Measurements from ENCODE around the gene RARS1. TPM values are rescaled to one million over a fixed set of nuclear protein-coding genes. Genes with fewer than 3 reads are reported as not detected.

Gene RARS1
- total RNA-seq, 4 donors from 2014 or later: 52.2 to 92.2 (median 68.3) TPM

DNA sequence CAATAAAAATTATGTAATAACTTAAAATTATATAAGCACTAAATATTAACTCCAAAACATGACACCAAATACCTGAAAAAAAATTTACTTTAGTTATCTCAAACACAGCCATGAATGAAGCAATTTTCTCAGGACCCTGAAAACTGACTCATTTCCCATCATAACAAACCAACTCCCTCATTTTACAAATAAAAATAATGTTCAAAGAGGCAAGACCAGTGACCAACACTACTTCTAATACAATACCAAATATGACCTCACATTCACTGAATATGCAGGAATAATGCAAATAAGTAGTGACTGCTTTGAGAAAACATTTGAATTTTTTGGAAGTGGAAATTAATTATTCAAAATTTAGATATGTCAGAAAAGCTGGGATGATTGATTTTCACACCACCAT, 64.4 kb downstream of the RARS1 start:
- no peak for DNase-seq (ENCODE audit: low spot score in 2 of 2)
- intact Hi-C loops (cut with DNase I; ENCODE audit: low total_unique reads): no loop called here

DNA sequence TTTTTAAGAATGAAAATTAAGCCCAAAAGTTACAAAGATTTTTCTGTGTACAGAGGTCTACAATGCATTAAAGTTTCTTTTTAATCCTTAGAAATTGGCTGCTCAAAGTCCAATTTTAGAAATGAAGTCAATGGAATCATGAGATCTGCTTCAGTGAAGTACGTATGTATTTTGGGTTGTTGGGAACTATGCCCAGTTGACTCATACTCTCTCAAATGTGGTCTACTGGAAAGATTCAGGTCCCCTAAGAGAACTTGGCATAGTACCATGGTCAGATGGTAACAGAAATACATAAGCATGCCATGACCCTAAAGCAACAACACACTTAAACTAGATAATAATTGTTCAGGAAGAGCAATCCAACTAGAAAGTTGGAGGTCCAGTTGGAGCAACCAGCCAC, 65.9 kb downstream of the RARS1 start:
- TF ChIP-seq, protein P1, sequence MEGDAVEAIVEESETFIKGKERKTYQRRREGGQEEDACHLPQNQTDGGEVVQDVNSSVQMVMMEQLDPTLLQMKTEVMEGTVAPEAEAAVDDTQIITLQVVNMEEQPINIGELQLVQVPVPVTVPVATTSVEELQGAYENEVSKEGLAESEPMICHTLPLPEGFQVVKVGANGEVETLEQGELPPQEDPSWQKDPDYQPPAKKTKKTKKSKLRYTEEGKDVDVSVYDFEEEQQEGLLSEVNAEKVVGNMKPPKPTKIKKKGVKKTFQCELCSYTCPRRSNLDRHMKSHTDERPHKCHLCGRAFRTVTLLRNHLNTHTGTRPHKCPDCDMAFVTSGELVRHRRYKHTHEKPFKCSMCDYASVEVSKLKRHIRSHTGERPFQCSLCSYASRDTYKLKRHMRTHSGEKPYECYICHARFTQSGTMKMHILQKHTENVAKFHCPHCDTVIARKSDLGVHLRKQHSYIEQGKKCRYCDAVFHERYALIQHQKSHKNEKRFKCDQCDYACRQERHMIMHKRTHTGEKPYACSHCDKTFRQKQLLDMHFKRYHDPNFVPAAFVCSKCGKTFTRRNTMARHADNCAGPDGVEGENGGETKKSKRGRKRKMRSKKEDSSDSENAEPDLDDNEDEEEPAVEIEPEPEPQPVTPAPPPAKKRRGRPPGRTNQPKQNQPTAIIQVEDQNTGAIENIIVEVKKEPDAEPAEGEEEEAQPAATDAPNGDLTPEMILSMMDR (IDR thresholded peaks at IDR 0.05): no peak
- no peak for TF ChIP-seq POLR2A (IDR thresholded peaks at IDR 0.05)
- intact Hi-C loops (cut with DNase I; ENCODE audit: low total_unique reads): no loop called here
- no peak for DNase-seq (ENCODE audit: low spot score in 2 of 2)
- WGBS, 2 donors: 15 to 19% methylated on average over 1 of the region's 1 CpG
- H3K4me3 ChIP-seq (ENCODE audit: low read depth, poor library complexity, severe bottlenecking): no peak overlapping the region

More for the DNA sequence above, 64.4 kb downstream of the RARS1 start:
- TF ChIP-seq, protein P1 (IDR thresholded peaks at IDR 0.05): no peak
- TF ChIP-seq POLR2A (IDR thresholded peaks at IDR 0.05): no peak
- no peak overlapping the region for H3K4me3 ChIP-seq (ENCODE audit: low read depth, poor library complexity, severe bottlenecking)

DNA sequence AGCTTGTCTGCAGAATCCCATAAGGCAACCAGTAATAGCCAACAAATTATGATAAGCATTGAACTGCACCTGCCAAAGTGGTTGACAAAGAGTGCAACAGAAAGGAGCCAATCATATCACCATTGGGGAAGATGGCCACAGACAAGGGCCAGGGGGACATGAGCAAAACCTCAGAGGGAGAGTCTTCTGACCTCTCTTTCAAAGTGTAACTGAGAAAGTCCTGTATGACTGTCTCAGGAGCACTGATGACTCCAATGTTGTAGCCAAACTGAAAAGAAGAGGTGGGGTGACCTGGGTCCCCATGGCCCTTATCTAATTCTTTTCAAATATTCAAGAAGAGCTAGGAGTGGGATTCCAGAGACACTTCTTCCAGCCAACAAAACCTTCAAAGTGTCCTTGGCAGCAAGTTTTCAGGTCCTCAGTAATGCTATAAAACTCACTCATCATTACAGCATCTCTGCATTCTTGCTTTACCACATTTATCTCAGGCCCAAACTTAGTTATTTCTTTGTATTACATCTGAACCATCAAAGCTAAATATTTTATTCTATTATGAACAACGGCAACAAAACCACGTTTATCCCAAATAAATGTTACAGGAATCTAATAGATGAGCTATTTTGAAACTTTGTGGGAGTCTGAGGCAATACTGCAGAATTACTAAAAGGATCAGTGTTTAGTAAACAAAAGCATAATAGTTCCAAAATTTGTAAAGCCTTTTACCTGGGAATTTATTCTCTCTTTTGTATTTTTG, 67.3 kb downstream of the RARS1 start:
- 89 to 91% methylated on average over 2 of the region's 2 CpGs for WGBS, 2 donors
- intact Hi-C loops (cut with DNase I; ENCODE audit: low total_unique reads): no loop called here
- no peak for DNase-seq (ENCODE audit: low spot score in 2 of 2)
- no peak overlapping the region for H3K4me3 ChIP-seq (ENCODE audit: low read depth, poor library complexity, severe bottlenecking)
- no peak for TF ChIP-seq POLR2A (IDR thresholded peaks at IDR 0.05)
- TF ChIP-seq, protein P1 (IDR thresholded peaks at IDR 0.05): no peak

DNA sequence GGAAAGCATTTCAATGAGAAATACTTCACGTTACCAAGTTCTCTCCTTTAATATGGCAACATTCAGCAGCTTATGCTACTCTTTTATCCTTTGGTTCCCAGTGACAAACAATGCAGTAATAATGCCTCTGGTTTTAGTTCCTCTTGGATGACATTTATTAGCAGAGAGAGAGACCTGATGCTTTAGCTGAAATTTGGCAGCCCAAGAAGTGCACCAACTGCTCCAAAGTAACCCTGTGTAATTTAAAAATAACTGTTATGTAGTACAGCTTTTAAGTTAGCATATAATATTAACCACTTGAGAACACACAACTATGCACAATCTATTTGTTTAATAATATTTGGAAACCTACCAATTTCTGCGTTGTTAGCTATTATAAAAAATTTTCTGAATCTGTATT, 71.1 kb downstream of the RARS1 start:
- H3K4me3 ChIP-seq (ENCODE audit: low read depth, poor library complexity, severe bottlenecking): no peak overlapping the region
- WGBS, 2 donors: 93 to 98% methylated on average over 2 of the region's 2 CpGs
- intact Hi-C loops (cut with DNase I; ENCODE audit: low total_unique reads): no loop called here
- DNase-seq (ENCODE audit: low spot score in 2 of 2): no peak
- no peak for TF ChIP-seq POLR2A (IDR thresholded peaks at IDR 0.05)

DNA sequence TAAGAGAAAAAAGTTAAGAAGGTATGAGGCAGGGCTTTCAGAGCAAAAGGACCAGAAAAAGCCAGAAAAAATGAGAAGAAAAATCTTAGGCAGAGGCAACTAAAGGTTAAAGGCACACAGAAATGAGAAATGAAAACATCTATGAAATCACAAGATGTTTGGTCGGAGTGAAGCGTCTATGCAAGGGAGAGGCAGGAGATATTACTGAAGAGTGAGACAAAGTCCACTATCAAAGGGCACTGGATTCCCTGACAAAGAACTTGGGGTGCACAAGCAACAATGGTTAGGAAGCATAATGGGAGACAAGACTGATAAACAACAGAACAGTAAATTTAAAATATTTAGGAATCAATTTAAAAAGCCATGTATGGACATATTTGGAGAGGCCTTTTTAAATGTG, 76.0 kb downstream of the RARS1 start:
- TF ChIP-seq, protein P1 (IDR thresholded peaks at IDR 0.05): no peak
- no peak for TF ChIP-seq POLR2A (IDR thresholded peaks at IDR 0.05)
- WGBS, 2 donors: 80 to 89% methylated on average over 2 of the region's 2 CpGs
- intact Hi-C loops (cut with DNase I; ENCODE audit: low total_unique reads): no loop called here
- no peak for DNase-seq (ENCODE audit: low spot score in 2 of 2)
- H3K4me3 ChIP-seq (ENCODE audit: low read depth, poor library complexity, severe bottlenecking): no peak overlapping the region

DNA sequence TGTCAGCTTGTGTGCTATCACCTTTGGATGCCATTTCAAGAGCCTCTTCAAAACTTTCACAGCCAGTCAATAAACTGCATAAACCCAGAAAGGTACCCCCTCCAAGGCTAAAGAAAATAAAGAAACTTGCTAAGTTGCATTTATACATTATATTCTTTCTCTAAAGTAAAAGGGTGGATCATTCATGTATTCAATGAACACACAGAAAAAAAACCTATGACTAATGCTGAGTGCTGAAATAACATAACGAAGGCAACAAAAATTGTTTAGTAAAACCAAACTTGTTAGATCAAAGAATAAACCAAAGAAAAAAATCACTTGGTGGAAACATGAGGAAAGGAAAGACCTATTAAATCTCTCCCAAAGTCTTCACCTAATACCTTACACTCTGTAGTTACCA, 77.7 kb downstream of the RARS1 start:
- no peak overlapping the region for H3K4me3 ChIP-seq (ENCODE audit: low read depth, poor library complexity, severe bottlenecking)
- intact Hi-C loops (cut with DNase I; ENCODE audit: low total_unique reads): no loop called here
- 93 to 94% methylated on average over 1 of the region's 1 CpG for WGBS, 2 donors
- TF ChIP-seq POLR2A (IDR thresholded peaks at IDR 0.05): no peak
- TF ChIP-seq, protein P1 (IDR thresholded peaks at IDR 0.05): no peak
- no peak for DNase-seq (ENCODE audit: low spot score in 2 of 2)
